Testis (tissue), 3 donors: ENCODE data around the gene EDNRA. TPM values are rescaled to one million over a fixed set of nuclear protein-coding genes. Genes with fewer than 3 reads are reported as not detected.

Experiments used
- DNase-seq: peaks from one replicate; pipeline ENCODE4 v3.0.0-alpha.2; 2019
- H3K27ac ChIP-seq, 2 donors: fragments of 200-600 bp; sonication (generic); one replicate each; pipeline ENCODE4 v1.5.1; 2019
- H3K27me3 ChIP-seq: fragments of 200-600 bp; sonication (generic); one replicate; pipeline ENCODE4 v1.5.1; 2019
- H3K36me3 ChIP-seq: fragments of 200-600 bp; sonication (generic); one replicate; pipeline ENCODE4 v1.5.1; 2017; ENCODE audit warnings: low read depth; ENCODE audit errors: missing control alignments
- H3K4me1 ChIP-seq: fragments of 200-600 bp; sonication (generic); one replicate; pipeline ENCODE4 v1.5.1; 2019
- H3K4me3 ChIP-seq, 2 donors: fragments of 200-600 bp; sonication (generic); one replicate each; pipeline ENCODE4 v1.5.1; 2017 to 2019
- H3K9me3 ChIP-seq: fragments of 200-600 bp; sonication (generic); one replicate; pipeline ENCODE4 v1.5.1; 2017
- POLR2A ChIP-seq: fragments of 450-650 bp; IDR thresholded peaks from one replicate; pipeline ENCODE4 v1.6.1; 2017; ENCODE audit warnings: antibody characterized with exemption, mild to moderate bottlenecking, moderate library complexity
- WGBS, 2 donors: methylation state at CpG; one replicate each; pipeline ENCODE4 v1.1.5; 2018; 5-methylcytosine and 5-hydroxymethylcytosine counted together
- intact Hi-C: fragments of 100-400 bp; cut with DNase I; formaldehyde crosslinking; loops from one replicate; pipeline ENCODE4 v1.15.1; 2023; ENCODE audit warnings: low total_unique reads
- polyA plus RNA-seq: library from polyadenylated mRNA; stranded (reverse); fragments of 350-450 nt; fragmentation: Illumina TruSeq; extraction: RNeasy Lipid Tissue Mini Kit (QIAGEN cat#74804); gene quantifications from one replicate; pipeline ENCODE4 v1.2.3, GENCODE V29; 2014; ENCODE audit warnings: low read depth, low replicate concordance; ENCODE audit not compliant: insufficient read depth
- total RNA-seq, 2 donors: library from RNA; depleted of rRNA; stranded (reverse); fragments of >200 nt; gene quantifications; one replicate each; pipeline ENCODE4 v1.2.3, GENCODE V29; 2016
- TF ChIP-seq, protein P1 (sequence below), 3 experiments: fragments of 450-650 bp in 2 of 3; fragments of 200-600 bp in 1 of 3; sonication (generic) in 1 of 3; IDR thresholded peaks; one replicate each; pipeline ENCODE4 v1.5.1; 2016 to 2019; ENCODE audit warnings: antibody characterized with exemption in 3 of 3, mild to moderate bottlenecking in 2 of 3, moderate library complexity in 1 of 3

EDNRA gene
- total and polyA plus RNA-seq, 3 donors from 2014 or later = 9.4 to 14.1 (median 12.3) TPM

- Histone ChIP-seq H3K4me1 (no peaks in the 10 kb centered on the region), H3K27me3 (no peaks in the 10 kb centered on the region), H3K4me3 (no peak overlapping the region), H3K9me3 (no peaks in the 10 kb centered on the region), H3K27ac (no peak overlapping the region), H3K36me3 (no peaks in the 10 kb centered on the region)
- 63 to 90% methylated on average over 6 of the region's 6 CpGs for WGBS, 2 donors
- TF ChIP-seq, protein P1, sequence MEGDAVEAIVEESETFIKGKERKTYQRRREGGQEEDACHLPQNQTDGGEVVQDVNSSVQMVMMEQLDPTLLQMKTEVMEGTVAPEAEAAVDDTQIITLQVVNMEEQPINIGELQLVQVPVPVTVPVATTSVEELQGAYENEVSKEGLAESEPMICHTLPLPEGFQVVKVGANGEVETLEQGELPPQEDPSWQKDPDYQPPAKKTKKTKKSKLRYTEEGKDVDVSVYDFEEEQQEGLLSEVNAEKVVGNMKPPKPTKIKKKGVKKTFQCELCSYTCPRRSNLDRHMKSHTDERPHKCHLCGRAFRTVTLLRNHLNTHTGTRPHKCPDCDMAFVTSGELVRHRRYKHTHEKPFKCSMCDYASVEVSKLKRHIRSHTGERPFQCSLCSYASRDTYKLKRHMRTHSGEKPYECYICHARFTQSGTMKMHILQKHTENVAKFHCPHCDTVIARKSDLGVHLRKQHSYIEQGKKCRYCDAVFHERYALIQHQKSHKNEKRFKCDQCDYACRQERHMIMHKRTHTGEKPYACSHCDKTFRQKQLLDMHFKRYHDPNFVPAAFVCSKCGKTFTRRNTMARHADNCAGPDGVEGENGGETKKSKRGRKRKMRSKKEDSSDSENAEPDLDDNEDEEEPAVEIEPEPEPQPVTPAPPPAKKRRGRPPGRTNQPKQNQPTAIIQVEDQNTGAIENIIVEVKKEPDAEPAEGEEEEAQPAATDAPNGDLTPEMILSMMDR (IDR thresholded peaks at IDR 0.05) = no peak
- no peak for TF ChIP-seq POLR2A
- DNase-seq = no peak
- intact Hi-C loops = no loop called here
Measured at GRCh38 chr4:147578051-147578476, 97.2 kb downstream of the EDNRA start.

GRCh38 chr4:147578593-147578992, 97.7 kb downstream of the EDNRA start:
- intact Hi-C loops = no loop called here
- TF ChIP-seq, protein P1 (IDR thresholded peaks at IDR 0.05) = no peak
- TF ChIP-seq POLR2A = no peak
- no peak for DNase-seq

DNA sequence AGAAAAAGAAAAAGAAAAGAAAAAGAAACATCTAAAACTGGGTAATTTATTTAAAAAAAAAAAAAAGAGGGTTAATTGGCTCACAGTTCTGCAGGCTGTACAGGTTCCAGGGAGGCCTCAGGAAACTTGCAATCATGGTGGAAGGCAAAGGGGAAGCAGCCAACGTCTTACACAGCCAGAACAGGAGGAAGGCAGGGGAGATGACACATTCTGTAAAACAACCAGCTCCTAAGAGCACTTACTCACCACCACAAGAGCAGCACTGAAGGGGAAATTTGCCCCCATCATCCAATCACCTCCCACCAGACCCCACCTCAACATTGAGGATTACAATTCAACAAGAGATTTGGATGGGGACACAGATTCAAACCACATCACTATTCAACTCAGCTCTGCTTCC, 99.5 kb downstream of the EDNRA start:
- no peaks in the 10 kb centered on the region for H3K36me3 ChIP-seq
- no peak for TF ChIP-seq POLR2A
- TF ChIP-seq, protein P1 (IDR thresholded peaks at IDR 0.05) = no peak
- H3K27me3 ChIP-seq = no peaks in the 10 kb centered on the region
- WGBS, 2 donors = 75 to 79% methylated on average over 1 of the region's 1 CpG
- no peak overlapping the region for H3K27ac ChIP-seq
- no peaks in the 10 kb centered on the region for H3K9me3 ChIP-seq
- intact Hi-C loops = no loop called here
- no peak overlapping the region for H3K4me3 ChIP-seq
- no peak for DNase-seq
- no peaks in the 10 kb centered on the region for H3K4me1 ChIP-seq

More at GRCh38 chr4:147578593-147578992, 97.7 kb downstream of the EDNRA start:
- H3K4me1 ChIP-seq = no peaks in the 10 kb centered on the region
- 76 to 95% methylated on average over 3 of the region's 3 CpGs for WGBS, 2 donors
- no peaks in the 10 kb centered on the region for H3K27me3 ChIP-seq
- no peak overlapping the region for H3K27ac ChIP-seq
- H3K36me3 ChIP-seq = no peaks in the 10 kb centered on the region
- no peak overlapping the region for H3K4me3 ChIP-seq
- H3K9me3 ChIP-seq = no peaks in the 10 kb centered on the region

DNA sequence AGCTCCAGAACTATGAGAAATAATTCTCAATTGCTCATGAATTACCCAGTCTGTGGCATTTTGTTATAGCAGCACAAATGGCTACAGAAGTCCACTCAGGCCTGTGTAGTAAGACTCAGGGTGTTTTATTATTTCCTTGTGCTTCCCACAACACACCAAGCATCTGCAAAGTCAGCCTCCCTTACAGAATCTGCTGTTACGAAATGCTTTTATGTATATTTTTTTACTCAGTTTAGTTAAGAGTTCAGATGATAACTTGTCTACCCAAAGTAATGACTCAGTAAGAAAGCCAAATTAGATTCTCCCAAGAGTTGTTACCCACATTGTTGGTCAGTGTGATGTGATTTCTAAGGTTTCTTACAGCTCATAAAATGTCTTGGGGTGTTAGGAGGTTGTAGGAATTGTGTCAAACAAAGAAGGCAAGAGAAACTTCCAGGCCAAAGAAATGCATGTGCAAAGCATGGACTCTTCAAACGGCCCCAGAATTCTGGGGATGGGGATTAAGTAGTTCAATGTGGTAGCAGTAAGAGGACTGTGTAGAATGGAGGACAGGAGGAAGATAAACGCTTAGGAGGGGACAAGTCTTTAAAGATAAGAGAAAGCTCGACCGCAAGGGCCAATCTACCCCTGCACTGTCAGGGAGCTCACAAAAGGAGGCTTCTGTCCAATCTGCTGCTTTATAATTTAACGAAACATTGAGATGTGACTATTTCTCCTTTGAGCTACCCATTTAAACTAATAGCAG, 100.9 kb downstream of the EDNRA start:
- TF ChIP-seq, protein P1 (IDR thresholded peaks at IDR 0.05) = no peak
- TF ChIP-seq POLR2A = no peak
- Histone ChIP-seq H3K36me3 (no peaks in the 10 kb centered on the region), H3K9me3 (no peaks in the 10 kb centered on the region), H3K27me3 (no peaks in the 10 kb centered on the region), H3K27ac (no peak overlapping the region), H3K4me1 (no peaks in the 10 kb centered on the region), H3K4me3 (no peak overlapping the region)
- intact Hi-C loops = no loop called here
- no peak for DNase-seq
- WGBS, 2 donors = 83 to 84% methylated on average over 6 of the region's 6 CpGs
